HG03442 (cell line): ENCODE measurements around the gene SRA1.

ENCODE experiments used
- ATAC-seq: cut with Tn5 transposase; IDR thresholded peaks from one replicate; pipeline ENCODE4 v1.9.1; 2021; ENCODE audit warnings: mild to moderate bottlenecking, moderate library complexity; ENCODE audit not compliant: unreplicated experiment

Gene SRA1

GRCh38 chr5:140551872-140552271, 5.4 kb downstream of the SRA1 start:
- no peak for ATAC-seq

DNA sequence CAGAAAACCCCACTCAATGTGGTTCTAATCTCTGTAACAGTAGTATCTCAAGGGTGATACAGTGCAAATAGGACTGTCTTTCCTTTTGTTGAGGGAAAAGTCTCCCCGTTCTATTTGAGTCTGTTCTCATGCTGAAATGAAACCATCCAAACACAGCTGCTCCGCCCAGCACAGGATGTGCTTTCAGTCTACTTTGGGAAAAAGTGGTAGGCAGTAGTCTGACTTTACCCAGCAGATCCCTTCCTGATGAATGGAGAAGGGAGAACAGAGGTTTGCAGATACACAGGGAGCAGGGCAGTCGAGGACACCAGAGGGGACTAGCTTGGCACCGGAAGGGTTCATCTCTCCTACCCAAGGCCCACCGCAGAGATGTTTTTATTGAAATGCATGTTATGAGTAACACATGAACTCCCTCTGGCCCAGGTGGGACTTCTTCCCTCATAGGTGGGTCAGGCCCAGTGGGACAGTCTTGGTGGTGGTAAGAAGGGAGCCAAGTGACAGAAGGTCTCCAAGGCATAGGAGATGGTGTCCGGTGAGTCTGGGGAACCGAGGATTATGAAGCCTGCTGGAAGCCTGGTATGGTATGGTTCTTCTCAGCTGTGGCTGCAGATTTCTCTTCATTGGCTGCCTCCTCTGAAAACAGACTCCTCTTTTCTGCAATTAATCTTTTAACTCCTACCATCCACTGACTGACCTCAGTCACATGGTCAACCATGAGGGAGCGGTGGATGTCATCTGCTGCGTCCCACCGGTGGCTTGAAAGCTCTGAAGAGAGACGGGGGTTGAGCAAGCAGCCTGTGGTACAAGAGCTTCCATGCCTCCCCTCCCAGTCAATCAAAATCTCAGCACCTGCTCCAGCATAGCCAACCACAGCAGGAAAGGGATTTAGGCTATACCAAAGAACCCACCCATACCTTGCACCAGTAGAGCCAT, 6.9 kb downstream of the SRA1 start:
- no peak for ATAC-seq

- ATAC-seq, result no peak
Observed at GRCh38 chr5:140549237-140550144, 7.8 kb downstream of the SRA1 start.

GRCh38 chr5:140548791-140549190, 8.5 kb downstream of the SRA1 start:
- no peak for ATAC-seq

DNA sequence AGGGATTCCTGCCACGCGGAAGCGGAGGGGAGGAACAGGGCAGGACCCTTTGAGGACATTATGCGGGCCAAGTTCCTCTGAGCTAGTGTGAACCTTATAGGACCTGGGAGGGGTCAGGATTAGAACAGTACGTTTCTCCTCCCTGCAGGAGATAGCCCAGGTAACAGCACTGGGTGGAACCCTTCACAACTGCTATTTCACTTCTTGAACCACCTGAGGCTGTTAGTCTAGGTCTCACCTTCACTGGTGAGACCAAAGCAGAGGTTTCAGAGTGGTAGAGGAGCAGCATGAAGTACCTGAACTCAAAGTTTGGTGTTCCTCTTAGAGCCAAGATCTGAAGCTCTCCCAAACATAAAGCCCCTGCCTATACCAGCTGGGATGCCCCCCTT, 9.0 kb downstream of the SRA1 start:
- ATAC-seq, result no peak

DNA sequence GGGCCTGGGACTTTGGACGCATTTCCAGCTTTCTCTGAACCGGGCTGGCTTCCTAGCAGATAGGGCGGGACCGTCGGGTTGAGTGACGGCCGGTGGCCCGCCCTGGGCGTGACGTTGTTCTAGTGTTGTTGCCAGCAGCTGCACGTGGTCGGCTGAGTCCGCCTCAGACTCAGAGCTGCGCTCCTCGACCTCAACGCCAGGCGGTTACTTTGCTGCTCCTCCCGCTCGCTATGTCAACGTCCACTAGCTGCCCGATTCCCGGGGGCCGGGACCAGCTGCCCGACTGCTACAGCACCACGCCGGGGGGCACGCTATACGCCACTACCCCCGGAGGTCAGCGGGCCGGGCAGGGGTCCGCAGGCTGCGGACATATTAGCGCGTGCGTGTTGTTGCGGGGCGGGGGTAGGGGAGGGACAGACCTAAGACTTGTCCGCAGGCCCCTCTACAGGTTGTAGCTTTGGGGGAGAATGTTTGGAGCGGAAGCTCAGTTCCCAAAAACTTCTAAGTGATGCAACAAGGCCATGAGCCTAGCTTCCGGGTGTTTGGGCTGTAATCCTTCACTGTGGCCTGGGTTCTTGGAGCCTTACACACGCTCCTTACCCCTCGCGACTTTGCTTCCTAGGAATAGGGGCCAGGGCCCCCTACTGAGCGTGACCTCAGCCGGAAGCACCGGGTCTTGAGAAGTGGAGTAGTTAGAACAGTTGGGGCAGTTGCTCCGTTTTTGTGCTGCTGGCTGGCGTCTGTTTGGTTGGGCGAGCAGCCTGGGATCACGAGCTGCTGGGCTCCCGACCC, 9.6 kb downstream of the SRA1 start, which contains the start of gene EIF4EBP3:
EIF4EBP3 (plus strand) TSS at position 155 of the 792 bp plus-strand sequence; CDS start at position 231, 76 bp downstream.
- peak; percentile 100 for ATAC-seq

GRCh38 chr5:140546851-140547507, 10.3 kb downstream of the SRA1 start:
- ATAC-seq, result no peak

- ATAC-seq, result no peak
Observed at GRCh38 chr5:140545606-140546005, 11.7 kb downstream of the SRA1 start.

DNA sequence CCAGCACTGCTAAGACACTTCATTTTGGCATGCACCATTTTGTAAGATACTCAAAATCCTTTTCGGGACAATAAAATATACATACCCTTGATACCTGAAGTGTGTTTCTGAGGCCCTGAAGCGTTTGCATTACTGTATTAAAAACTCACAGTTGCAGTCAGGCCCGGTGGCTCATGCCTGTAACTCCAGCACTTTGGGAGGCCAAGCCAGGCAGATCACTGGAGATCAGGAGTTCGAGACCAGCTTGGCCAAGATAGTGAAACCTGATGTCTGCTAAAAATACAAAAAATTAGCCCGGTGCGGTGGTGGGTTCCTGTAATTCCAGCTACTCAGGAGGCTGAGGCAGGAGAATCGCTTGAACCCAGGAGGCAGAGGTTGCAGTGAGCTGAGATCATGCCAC, 12.3 kb downstream of the SRA1 start:
- no peak for ATAC-seq

- no peak for ATAC-seq
Observed at GRCh38 chr5:140542972-140543371, 14.3 kb downstream of the SRA1 start.

DNA sequence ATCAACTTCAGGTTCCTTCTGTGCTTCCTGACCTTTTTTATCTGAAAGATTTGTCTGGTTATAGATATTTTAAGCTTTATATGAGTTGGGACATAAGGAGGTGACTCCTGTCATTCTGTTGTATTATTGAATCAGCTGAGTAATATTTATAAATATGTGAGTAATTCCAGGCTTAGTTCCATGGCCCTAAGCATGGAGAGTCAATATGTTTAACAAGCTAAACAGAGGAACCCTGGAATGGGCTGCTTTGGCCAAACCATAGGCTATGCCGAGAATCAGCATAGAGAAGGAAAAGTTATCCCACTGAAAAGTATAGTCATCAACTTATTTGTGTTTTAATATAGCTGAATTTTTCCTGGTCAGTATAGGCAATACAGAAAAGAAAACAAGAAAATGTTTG, 17.0 kb downstream of the SRA1 start:
- no peak for ATAC-seq

GRCh38 chr5:140524003-140524402, 33.3 kb downstream of the SRA1 start:
- ATAC-seq, result no peak

DNA sequence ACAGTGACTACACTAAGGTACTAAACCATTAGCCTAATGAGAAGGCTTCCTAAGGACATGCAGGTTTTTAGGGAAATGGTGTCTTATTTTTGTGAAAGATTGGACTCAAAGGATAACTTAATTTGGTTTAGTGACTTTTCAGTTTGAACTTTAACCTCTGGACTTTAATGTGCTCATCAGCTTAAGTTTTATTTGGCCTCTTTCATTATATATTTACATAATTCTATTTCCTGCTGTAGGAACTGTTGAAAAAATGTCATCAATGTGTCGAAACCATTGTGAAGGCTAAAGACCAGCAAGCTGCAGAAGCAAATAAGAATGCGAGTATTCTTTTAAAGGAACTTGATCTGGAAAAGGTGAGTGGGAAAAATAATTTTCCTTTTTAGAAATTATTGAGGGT, 44.1 kb downstream of the SRA1 start:
- no peak for ATAC-seq

GRCh38 chr5:140509898-140510297, 47.4 kb downstream of the SRA1 start:
- ATAC-seq, result no peak

GRCh38 chr5:140502834-140503233, 54.4 kb downstream of the SRA1 start:
- ATAC-seq, result no peak
